CD4-positive, alpha-beta T cell treated with Interleukin-6 for 4 hours (primary cell): ENCODE data around the gene ERP44.
"Not testable (repeated sequence)": the region's sequence is repeated elsewhere in the genome, so short reads cannot be mapped to it uniquely, and the experiment has no call there.

Experiments used
- DNase-seq: peaks from one replicate; pipeline ENCODE4 v3.0.0-alpha.2; 2020; ENCODE audit warnings: mixed read lengths

Gene ERP44

DNA sequence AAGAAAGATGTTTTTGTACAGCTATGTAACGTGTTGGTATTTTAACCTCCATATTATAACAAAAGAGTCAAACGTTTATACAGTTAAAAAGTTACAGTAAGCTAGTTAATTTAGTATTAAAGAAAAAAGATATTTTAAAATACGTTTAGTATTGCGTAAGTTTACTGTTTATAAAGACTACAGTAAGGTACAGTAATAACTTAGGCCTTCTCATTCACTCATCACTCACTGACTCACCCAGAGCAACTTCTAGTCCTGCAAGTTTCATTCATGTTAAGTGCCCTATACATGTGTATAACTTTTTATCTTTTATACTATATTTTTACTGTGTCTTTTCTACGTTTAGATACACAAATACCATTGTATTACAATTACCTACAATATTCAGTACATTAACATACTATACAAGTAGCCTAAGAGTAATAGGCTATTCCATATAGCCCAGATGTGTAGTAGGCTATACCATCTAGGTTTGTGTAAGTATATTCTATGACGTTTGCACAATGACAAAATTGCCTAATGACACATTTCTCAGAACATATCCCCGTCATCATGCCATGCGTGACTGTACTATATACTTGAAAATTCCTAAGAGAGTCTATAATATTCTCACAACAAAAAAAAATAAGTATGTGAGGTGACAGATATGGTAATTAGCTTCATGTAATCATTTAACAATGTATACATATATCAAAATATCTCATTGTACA, 33.8 kb downstream of the ERP44 start:
- no peak for DNase-seq

- no peak for DNase-seq
Measured at GRCh38 chr9:100063185-100063584, 35.6 kb downstream of the ERP44 start.

GRCh38 chr9:100062683-100063082, 36.1 kb downstream of the ERP44 start:
- DNase-seq, result not testable (repeated sequence)

DNA sequence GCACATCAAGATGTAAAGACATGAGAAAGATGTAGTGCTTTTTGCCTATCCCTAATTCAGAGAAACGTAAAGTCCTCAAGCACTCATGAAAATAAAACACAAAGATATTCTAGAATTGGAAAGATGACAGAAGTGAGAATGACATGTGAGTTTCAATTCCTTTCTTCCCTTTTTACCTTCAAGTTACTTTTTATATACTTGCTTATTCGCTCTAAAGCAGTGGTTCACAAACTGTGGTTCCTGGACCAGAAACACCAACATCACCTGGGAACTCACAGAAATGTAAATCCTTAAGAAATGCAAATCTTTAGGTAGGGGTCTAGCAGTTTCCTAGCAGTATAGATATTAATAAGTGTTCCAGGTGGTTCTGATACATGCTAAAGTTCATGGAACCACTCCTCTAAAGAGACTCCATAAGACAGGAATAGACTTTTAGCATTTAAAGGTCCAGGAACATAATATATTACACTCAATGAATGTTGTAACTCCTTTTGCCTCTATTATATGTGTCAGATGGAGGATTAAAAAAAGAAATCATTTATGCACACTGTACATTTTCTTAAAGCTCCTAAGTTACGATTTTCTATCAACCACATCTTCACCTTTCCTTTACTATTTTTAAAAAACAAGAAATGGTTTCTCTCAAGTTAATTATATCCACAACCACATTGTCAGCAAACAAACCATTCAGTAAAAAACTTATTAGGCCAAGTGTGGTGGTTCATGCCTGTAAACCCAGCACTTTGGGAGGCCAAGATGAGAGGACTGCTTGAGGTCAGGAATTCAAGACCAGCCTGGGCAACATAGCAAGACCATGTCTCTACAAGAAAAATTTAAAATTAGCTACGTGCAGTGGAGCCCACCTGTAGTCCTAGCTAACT, 39.9 kb downstream of the ERP44 start:
- DNase-seq, result no peak

GRCh38 chr9:100057624-100058023, 41.2 kb downstream of the ERP44 start:
- DNase-seq, result no peak

GRCh38 chr9:100056561-100056960, 42.2 kb downstream of the ERP44 start:
- DNase-seq, result no peak

GRCh38 chr9:100052375-100052774, 46.4 kb downstream of the ERP44 start:
- no peak for DNase-seq

GRCh38 chr9:100049551-100049950, 49.2 kb downstream of the ERP44 start:
- no peak for DNase-seq

GRCh38 chr9:100038472-100038871, 60.3 kb downstream of the ERP44 start:
- DNase-seq, result no peak

DNA sequence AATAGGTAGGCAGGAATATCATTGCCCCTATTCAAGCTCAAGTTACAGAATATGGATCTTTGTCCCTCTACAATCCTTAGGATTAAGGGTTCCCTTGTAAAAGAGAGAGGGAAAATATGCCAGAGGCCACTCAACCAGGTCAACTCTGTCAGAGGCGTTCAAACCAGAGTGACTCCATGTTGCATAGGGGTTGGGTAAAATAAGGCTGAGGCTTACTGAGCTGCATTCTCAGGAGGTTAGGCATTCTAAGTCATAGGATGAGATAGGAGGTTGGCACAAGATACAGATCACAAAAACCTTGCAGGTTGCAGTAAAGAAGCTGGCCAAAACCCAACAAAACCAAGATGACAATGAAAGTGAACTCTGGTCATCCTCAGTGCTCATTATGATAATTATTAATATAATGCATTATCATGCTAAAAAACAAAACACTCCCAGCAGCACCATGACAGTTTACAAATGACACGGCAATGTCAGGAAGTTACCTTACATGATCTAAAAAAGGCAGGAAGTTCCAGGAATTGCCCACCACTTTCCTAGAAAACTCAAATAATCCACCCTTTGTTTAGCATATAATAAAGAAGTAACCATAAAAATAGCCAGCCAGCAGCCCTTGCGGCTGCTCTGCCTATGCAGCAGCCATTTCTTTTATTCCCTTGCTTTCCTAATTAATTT, 64.8 kb downstream of the ERP44 start:
- DNase-seq, result no peak

DNA sequence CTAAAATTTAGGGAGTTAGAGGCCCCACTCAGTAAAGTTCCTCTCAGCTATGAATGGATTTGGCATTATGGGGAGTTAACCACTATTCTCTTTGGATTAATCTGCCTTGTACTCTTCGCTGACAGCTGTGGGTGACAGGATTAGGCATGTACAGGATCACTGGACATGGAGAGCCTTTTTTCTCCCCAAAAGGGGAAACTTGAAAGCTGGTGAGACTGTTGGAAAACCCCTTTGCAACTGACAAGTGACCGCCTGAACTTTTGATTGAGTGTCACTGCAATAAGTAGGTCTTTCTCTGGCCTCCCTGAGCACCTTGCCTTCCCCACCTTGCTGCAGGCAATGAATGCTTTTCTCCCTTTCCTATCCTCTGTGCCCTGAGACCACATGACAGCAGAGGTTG, 68.3 kb downstream of the ERP44 start:
- DNase-seq, result no peak

- DNase-seq, result no peak
Measured at GRCh38 chr9:100029251-100029650, 69.5 kb downstream of the ERP44 start.

DNA sequence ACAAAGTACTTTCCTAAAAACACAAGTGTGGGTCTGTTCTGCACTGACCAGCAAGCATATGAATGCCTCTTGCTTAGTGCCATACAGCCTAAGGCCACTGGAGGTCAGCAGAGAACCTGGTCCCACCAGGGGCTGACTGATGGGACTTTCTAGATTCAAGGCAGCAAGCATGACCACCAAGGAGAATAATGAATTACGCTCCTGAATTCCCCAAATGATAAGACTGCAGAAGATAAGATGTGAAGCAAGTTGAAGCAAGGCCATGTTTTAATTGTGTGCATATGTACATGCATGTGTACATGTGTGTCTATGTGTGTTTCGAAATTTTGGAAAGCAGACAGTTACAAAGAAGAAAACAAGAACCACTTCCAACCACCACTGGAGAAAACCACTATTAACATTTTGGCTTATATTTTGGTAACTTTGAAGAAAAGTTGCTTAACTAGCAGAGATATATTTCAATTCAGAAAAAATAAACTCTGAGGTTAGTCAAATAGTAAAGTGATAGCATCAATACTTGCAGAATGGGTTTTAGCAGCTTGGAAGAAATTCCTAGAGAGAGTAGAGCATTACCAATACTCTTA, 70.5 kb downstream of the ERP44 start:
- peak; percentile 62 for DNase-seq

DNA sequence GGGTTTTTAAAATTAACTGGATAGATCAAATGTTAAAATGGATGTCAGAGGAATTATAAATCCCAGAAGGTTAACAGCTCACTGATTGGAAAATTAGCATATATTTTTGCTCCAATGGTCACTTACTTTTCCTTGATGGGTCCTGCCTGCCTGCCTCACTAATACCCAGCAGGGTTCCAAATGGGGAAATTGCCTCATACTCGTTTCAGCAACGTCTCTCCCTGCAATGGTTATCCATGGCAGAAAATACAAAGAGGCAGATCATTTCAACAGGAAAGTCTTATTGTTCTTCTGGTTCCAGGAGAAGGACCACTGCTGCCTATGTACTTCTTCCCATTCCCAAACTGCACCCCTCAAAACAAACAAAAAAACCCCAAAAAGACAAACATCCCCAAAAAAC, 71.3 kb downstream of the ERP44 start:
- DNase-seq, result no peak

DNA sequence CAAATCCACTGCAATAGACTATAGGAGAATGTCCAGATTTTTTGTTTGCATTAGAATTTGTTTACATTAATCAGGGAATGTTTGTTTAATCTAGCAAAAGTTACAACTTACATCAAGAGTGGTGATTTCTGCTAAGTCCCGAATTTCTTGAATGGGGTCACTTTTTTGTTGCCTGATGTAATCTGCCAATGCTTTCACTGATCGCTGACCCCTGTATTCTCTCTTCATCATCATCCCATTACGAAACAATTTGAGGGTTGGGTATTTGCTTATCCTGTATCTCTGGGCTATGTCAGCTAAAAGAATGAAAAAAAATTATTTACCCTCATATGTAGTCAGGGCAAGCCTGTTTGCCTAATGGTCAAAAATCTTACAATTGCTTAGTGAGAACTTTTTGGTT, 76.9 kb downstream of the ERP44 start:
- no peak for DNase-seq

GRCh38 chr9:100020121-100020795, 78.5 kb downstream of the ERP44 start:
- no peak for DNase-seq

GRCh38 chr9:100019541-100019940, 79.3 kb downstream of the ERP44 start:
- DNase-seq, result no peak

GRCh38 chr9:100014846-100015245, 84.0 kb downstream of the ERP44 start:
- DNase-seq, result no peak

DNA sequence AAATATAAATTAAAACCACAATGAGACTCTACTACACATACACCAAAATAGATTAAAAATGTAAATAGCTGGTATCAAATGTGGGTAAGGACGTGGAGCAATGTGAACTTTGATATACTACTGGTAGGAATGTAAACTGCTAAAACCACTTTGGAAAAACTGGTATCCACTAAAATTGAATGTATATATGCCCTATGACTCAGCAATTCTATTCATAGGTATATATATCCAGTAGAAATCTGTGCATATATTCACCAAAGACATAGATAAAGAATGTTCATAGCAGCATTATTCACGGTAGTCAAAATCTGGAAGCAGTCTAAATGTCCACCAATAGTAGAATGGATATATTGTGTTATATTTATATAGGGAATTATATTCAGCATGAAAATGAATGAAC, 85.2 kb downstream of the ERP44 start:
- no peak for DNase-seq

DNA sequence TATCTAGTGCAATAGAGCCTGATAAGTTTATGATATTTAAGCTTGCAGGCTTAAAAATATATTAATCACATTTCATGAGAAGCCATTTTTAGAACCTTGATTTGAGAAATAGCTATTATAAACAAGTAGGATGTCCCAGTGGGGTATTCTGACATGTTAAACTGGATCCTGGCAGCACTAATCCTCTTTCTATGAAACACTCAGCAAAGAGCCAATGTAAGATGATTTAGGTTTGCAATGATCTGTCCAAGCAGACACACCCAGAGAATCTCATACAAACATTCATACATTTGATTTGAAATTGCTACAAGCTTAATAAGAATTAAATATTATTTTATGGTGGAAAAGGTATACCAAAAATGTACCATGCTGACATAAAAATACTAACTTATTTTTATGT, 86.5 kb downstream of the ERP44 start:
- DNase-seq, result no peak

- DNase-seq, result peak; percentile 57
Measured at GRCh38 chr9:100011062-100011681, 87.6 kb downstream of the ERP44 start.

- no peak for DNase-seq
Measured at GRCh38 chr9:99999797-100000196, 99.0 kb downstream of the ERP44 start.
